ENCODE results near the gene PLA2G4E.

The PLA2G4E gene

GRCh38 chr15:41936155-41936554 is 84.7 kb downstream of the PLA2G4E start:
- no peak for DNase-seq
- TF ChIP-seq GATA1 (IDR thresholded peaks at IDR 0.05; ENCODE audit: low read depth, low read length) (no peak), POLR2A (IDR thresholded peaks at IDR 0.05; ENCODE audit: low read length) (no peak)

DNA sequence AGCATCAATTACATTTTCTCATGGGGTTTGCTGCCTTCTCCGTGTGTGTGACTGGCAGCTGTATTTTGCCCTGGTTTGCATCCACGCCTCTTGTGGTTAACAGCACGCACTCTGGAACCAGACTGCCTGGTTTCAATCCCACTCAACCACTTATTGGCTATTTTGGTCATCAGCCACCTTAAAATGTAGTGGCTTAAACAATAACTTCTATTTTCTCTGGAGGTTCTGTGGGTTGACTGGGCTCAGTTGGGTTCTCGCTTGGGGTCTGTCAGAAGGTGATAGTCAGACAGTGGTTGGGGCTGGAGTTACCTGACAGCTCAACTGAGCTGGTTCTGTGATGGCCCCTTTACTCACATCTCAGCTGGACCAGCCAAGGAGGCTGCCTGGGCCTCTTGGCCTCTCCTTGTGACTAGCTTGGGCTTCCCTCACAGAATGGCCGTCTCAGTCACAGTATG is 85.2 kb downstream of the PLA2G4E start:
- TF ChIP-seq POLR2A (IDR thresholded peaks at IDR 0.05; ENCODE audit: low read length) (no peak), GATA1 (IDR thresholded peaks at IDR 0.05; ENCODE audit: low read depth, low read length) (no peak)

GRCh38 chr15:41934843-41935242 is 86.0 kb downstream of the PLA2G4E start:
- DNase-seq: no peak
- no peak for TF ChIP-seq GATA1 (IDR thresholded peaks at IDR 0.05; ENCODE audit: low read depth, low read length)
- TF ChIP-seq POLR2A (IDR thresholded peaks at IDR 0.05; ENCODE audit: low read length): no peak

More for the DNA sequence above, 85.2 kb downstream of the PLA2G4E start:
- no peak for DNase-seq

DNA sequence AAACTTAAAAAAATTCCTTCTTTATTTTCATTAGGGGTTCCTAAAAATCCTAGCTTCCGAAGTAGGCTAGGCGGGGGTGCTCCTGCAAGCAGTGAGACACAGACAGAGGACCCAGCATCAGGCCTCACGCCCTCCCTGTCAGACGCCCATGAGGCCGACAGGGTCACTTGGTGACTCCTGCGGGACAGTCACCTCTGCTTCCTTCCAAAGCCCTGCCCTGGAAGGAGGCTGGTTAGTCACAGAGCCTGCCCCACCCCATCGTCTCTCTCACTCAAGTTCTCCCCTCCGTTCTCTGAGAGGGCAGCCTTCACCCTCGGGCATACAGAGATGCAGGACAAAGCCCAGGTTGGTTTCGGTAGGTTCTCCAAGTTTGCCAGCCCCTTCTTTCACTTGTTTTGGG is 87.1 kb downstream of the PLA2G4E start:
- DNase-seq: no peak
- no peak for TF ChIP-seq POLR2A (IDR thresholded peaks at IDR 0.05; ENCODE audit: low read length)
- TF ChIP-seq GATA1 (IDR thresholded peaks at IDR 0.05; ENCODE audit: low read depth, low read length): no peak

GRCh38 chr15:41933326-41933725 is 87.5 kb downstream of the PLA2G4E start:
- TF ChIP-seq GATA1 (IDR thresholded peaks at IDR 0.05; ENCODE audit: low read depth, low read length) (no peak), POLR2A (IDR thresholded peaks at IDR 0.05; ENCODE audit: low read length) (no peak)
- no peak for DNase-seq

- no peak for DNase-seq
- no peak for TF ChIP-seq GATA1 (IDR thresholded peaks at IDR 0.05; ENCODE audit: low read depth, low read length)
- no peak for TF ChIP-seq POLR2A (IDR thresholded peaks at IDR 0.05; ENCODE audit: low read length)
Observed at GRCh38 chr15:41932511-41933289, 88.1 kb downstream of the PLA2G4E start.

DNA sequence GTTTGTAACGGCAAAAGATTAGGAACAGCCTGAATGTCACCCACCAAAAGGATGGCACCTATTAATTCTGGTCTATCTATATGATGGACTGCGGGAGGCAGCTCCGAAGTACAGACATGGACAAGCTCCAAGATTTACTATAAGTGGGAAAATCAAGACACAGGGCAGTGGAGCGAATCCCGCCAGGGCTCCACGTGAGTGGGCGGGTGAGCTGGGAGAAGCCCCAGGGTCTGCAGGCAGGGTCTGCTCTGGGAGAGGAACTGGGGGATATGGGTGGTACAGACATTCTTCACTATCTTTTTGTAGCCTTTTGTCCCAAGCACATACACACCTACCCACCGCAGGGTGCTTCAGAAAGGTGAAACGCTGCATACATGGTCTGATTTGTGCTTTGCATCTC is 88.7 kb downstream of the PLA2G4E start:
- no peak for DNase-seq
- no peak for TF ChIP-seq POLR2A (IDR thresholded peaks at IDR 0.05; ENCODE audit: low read length)
- no peak for TF ChIP-seq GATA1 (IDR thresholded peaks at IDR 0.05; ENCODE audit: low read depth, low read length)
